H9 (cell line): Measurements from ENCODE around the gene LRRC45. TPM values are rescaled to one million over a fixed set of nuclear protein-coding genes. Genes with fewer than 3 reads are reported as not detected.

Source experiments
- DNase-seq: peaks from one replicate; pipeline ENCODE4 v3.0.0-alpha.2; 2017
- H2AFZ ChIP-seq: one replicate; pipeline ENCODE4 v1.6.1; 2013; ENCODE audit warnings: mild to moderate bottlenecking, low read length, control low read depth, moderate library complexity
- H2AK5ac ChIP-seq: 2 replicates; pipeline ENCODE4 v1.6.1; 2013; ENCODE audit warnings: low read length, control low read depth, mixed read lengths; ENCODE audit not compliant: insufficient read length
- H2BK120ac ChIP-seq: one replicate; pipeline ENCODE4 v1.6.1; 2013; ENCODE audit warnings: low read depth, mild to moderate bottlenecking, low read length, control low read depth, inconsistent platforms; ENCODE audit not compliant: poor library complexity, severe bottlenecking
- H2BK12ac ChIP-seq: 2 replicates; pipeline ENCODE4 v1.6.1; 2013; ENCODE audit warnings: low read length, control low read depth, mixed read lengths, low read depth; ENCODE audit not compliant: insufficient read length
- H2BK15ac ChIP-seq: 2 replicates; pipeline ENCODE4 v1.6.1; 2013; ENCODE audit warnings: low read depth, low read length, control low read depth
- H2BK20ac ChIP-seq: one replicate; pipeline ENCODE4 v1.6.1; 2013; ENCODE audit warnings: low read depth, mild to moderate bottlenecking, low read length, control low read depth, inconsistent platforms; ENCODE audit not compliant: poor library complexity, severe bottlenecking
- H2BK5ac ChIP-seq: 2 replicates; pipeline ENCODE4 v1.6.1; 2013; ENCODE audit warnings: low read length, control low read depth, mixed read lengths; ENCODE audit not compliant: insufficient read length
- H3K14ac ChIP-seq: 2 replicates; pipeline ENCODE4 v1.6.1; 2013; ENCODE audit warnings: low read length, control low read depth; ENCODE audit not compliant: insufficient read depth
- H3K18ac ChIP-seq: 2 replicates; pipeline ENCODE4 v1.6.1; 2013; ENCODE audit warnings: low read depth, mild to moderate bottlenecking, mixed read lengths, low read length, control low read depth; ENCODE audit not compliant: insufficient read length
- H3K23ac ChIP-seq: 2 replicates; pipeline ENCODE4 v1.6.1; 2013; ENCODE audit warnings: low read length, control low read depth, mixed read lengths, low read depth; ENCODE audit not compliant: insufficient read length
- H3K23me2 ChIP-seq: 2 replicates; pipeline ENCODE4 v1.6.1; 2013; ENCODE audit warnings: low read depth, mild to moderate bottlenecking, mixed read lengths, low read length, control low read depth; ENCODE audit not compliant: insufficient read length, poor library complexity, severe bottlenecking
- H3K27ac ChIP-seq: 2 replicates; pipeline ENCODE4 v1.5.1; 2013; ENCODE audit warnings: low read length, control low read depth, mixed read lengths, low read depth; ENCODE audit not compliant: insufficient read length
- H3K27me3 ChIP-seq: 2 replicates; pipeline ENCODE4 v1.6.1; 2013; ENCODE audit warnings: low read length, control low read depth, inconsistent platforms; ENCODE audit not compliant: insufficient read depth
- H3K4ac ChIP-seq: 2 replicates; pipeline ENCODE4 v1.6.1; 2013; ENCODE audit warnings: low read depth, mild to moderate bottlenecking, control low read depth, inconsistent platforms, low read length, moderate library complexity
- H3K4me1 ChIP-seq: 2 replicates; pipeline ENCODE4 v1.6.1; 2013; ENCODE audit warnings: low read length, control low read depth, inconsistent platforms; ENCODE audit not compliant: insufficient read depth
- H3K4me2 ChIP-seq: 2 replicates; pipeline ENCODE4 v1.6.1; 2013; ENCODE audit warnings: low read length, control low read depth, mixed read lengths; ENCODE audit not compliant: insufficient read length, insufficient read depth
- H3K56ac ChIP-seq: 2 replicates; pipeline ENCODE4 v1.6.1; 2013; ENCODE audit warnings: low read depth, mild to moderate bottlenecking, mixed read lengths, low read length, control low read depth; ENCODE audit not compliant: insufficient read length
- H3K79me1 ChIP-seq: 2 replicates; pipeline ENCODE4 v1.6.1; 2013; ENCODE audit warnings: low read depth, mild to moderate bottlenecking, moderate library complexity, low read length, control low read depth, inconsistent platforms; ENCODE audit not compliant: insufficient read depth, poor library complexity, severe bottlenecking
- H3K79me2 ChIP-seq: 2 replicates; pipeline ENCODE4 v1.6.1; 2013; ENCODE audit warnings: low read length, control low read depth, inconsistent platforms; ENCODE audit not compliant: insufficient read depth
- H3K9ac ChIP-seq: 2 replicates; pipeline ENCODE4 v1.6.1; 2013; ENCODE audit warnings: low read length, control low read depth, mixed read lengths; ENCODE audit not compliant: insufficient read length; ENCODE audit errors: extremely low read depth
- H3K9me3 ChIP-seq: one replicate; pipeline ENCODE4 v1.6.1; 2013; ENCODE audit warnings: low read depth, low read length, inconsistent platforms; ENCODE audit not compliant: control insufficient read depth
- H3T11ph ChIP-seq: one replicate; pipeline ENCODE4 v1.6.1; 2013; ENCODE audit warnings: mild to moderate bottlenecking, low read length, control low read depth, inconsistent platforms
- H4K20me1 ChIP-seq: one replicate; pipeline ENCODE4 v1.6.1; 2013; ENCODE audit not compliant: control insufficient read depth, insufficient read length, insufficient read depth
- H4K5ac ChIP-seq: 2 replicates; pipeline ENCODE4 v1.6.1; 2013; ENCODE audit warnings: low read depth, mild to moderate bottlenecking, mixed read lengths, low read length, control low read depth; ENCODE audit not compliant: insufficient read length
- H4K8ac ChIP-seq: replicated peaks from 2 replicates; pipeline ENCODE4 v1.6.1; 2013; ENCODE audit warnings: low read length, control low read depth, mixed read lengths, low read depth; ENCODE audit not compliant: insufficient read length
- H4K91ac ChIP-seq: 2 replicates; pipeline ENCODE4 v1.6.1; 2013; ENCODE audit warnings: low read depth, mild to moderate bottlenecking, moderate library complexity, mixed read lengths, low read length, control low read depth; ENCODE audit not compliant: insufficient read length
- H3K27ac Mint-ChIP-seq, 3 experiments: 2 replicates in 2 of 3; 3 replicates in 1 of 3; pipeline ENCODE4 v1.8.0; 2020 to 2021; ENCODE audit warnings: mixed read lengths in 3 of 3, mild to moderate bottlenecking in 1 of 3, moderate library complexity in 1 of 3
- H3K27me3 Mint-ChIP-seq: 2 replicates; pipeline ENCODE4 v1.8.0; 2021; ENCODE audit warnings: low read depth, mild to moderate bottlenecking, moderate library complexity, mixed read lengths
- H3K36me3 Mint-ChIP-seq, 3 experiments: 2 replicates in 2 of 3; 3 replicates in 1 of 3; pipeline ENCODE4 v1.8.0; 2020 to 2021; ENCODE audit warnings: low read depth in 3 of 3, mixed read lengths in 3 of 3; ENCODE audit not compliant: insufficient read depth in 1 of 3
- H3K4me1 Mint-ChIP-seq, 2 experiments: 2 replicates each; pipeline ENCODE4 v1.8.0; 2020; ENCODE audit warnings: mixed read lengths in 2 of 2
- H3K4me3 Mint-ChIP-seq, 2 experiments: 2 replicates in 1 of 2; 3 replicates in 1 of 2; pipeline ENCODE4 v1.8.0; 2020 to 2021; ENCODE audit warnings: mild to moderate bottlenecking in 2 of 2, mixed read lengths in 2 of 2, moderate library complexity in 1 of 2
- H3K9me3 Mint-ChIP-seq, 2 experiments: 2 replicates in 1 of 2; 3 replicates in 1 of 2; pipeline ENCODE4 v1.8.0; 2020; ENCODE audit warnings: mild to moderate bottlenecking in 2 of 2, mixed read lengths in 2 of 2, moderate library complexity in 1 of 2
- WGBS: extraction: QIAGEN DNeasy Blood & Tissue Kit; methylation state at CpG from one replicate; pipeline ENCODE4 v1.1.7; 2013; ENCODE audit warnings: missing lambda C conversion rate, low lambda C conversion rate, mixed read lengths; ENCODE audit not compliant: insufficient read length; ENCODE audit errors: extremely low coverage; 5-methylcytosine and 5-hydroxymethylcytosine counted together
- total RNA-seq: library from RNA; stranded (reverse); gene quantifications from 2 replicates; pipeline ENCODE4 v1.2.1, GENCODE V29; 2021
- TF ChIP-seq, protein P1 (sequence below): fragments of 200-600 bp; sonication (generic); conservative IDR thresholded peaks from 3 replicates; pipeline ENCODE4 v1.8.0; 2021; ENCODE audit warnings: antibody characterized with exemption, mild to moderate bottlenecking

The LRRC45 gene
- total RNA-seq, 1 experiment from 2014 or later, result 28.7 TPM

DNA sequence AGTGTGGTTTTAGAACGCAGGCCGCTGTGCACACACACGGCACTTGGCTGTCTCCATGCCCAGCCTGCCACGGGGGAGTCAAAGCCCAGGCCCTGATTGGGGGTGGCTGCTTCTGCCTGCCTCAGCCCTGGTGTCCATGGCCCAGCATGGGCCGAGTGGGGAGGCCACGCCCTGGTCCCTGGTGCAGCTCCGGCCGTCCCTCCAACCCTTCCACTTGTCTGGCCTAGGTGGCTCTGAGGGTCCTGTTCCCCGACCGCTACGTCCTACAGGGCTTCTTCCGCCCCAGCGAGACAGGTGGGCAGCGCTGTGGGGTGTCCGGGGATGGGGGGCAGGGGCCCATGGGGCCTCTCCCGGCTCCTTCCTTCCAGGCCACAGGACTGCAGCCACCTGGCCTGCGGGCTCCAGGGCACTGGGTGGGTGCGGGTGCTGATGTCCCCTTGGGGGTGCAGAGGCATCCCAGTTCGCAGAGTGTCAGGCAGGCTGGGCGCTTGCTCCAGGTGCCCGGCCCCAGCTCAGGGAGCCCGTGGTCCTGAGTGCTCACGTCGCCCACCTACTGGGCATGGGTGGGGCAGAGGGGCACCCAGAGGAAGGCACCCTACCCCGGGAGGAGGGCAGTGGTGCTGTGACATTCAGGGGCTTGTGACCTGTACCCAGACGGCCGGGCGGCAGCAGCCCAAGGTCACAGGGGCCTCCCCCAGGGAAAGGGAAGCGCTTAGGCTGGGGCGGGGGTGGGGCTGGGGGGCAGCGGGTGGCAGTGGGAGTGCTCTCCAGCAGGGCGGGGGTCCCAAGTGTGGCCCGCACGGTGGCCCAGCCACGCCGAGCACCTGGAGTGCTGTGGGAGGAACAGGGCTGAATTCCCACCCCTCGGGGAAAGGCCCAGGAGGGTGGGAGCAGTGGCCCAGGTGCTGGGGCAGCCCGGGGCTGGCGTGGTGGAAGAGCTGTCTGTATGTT, 12.3 kb upstream of the LRRC45 start:
- Histone ChIP-seq H4K20me1 (no peaks in the 10 kb centered on the region), H3K9me3 (no peaks in the 10 kb centered on the region), H2AK5ac (no peak overlapping the region), H2AFZ (no peak overlapping the region), H3K14ac (no peak overlapping the region), H3T11ph (no peak overlapping the region), H2BK20ac (no peak overlapping the region), H3K4me1 (no peaks in the 10 kb centered on the region), H3K9ac (no peak overlapping the region), H4K91ac (no peak overlapping the region), H3K4ac (no peak overlapping the region), H3K27me3 (no peaks in the 10 kb centered on the region), H4K5ac (no peak overlapping the region), H2BK5ac (no peak overlapping the region), H2BK12ac (no peak overlapping the region), H3K27ac (no peak overlapping the region), H4K8ac (no peak overlapping the region), H3K18ac (no peak overlapping the region), H3K4me2 (no peak overlapping the region), H3K23me2 (no peaks in the 10 kb centered on the region), H2BK120ac (no peak overlapping the region), H3K79me2 (no peaks in the 10 kb centered on the region), H3K23ac (no peak overlapping the region), H3K79me1 (no peaks in the 10 kb centered on the region), H2BK15ac (no peak overlapping the region), H3K56ac (no peak overlapping the region)
- H3K4me3 Mint-ChIP-seq, result no peak overlapping the region
- 0 out of 4 replicates have a peak, but pooled peaks cover 0 to 2% of the 10 kb centered on the region in 2 experiments for H3K4me1 Mint-ChIP-seq
- no peak overlapping the region; a peak in 1 of 7 replicates for H3K27ac Mint-ChIP-seq
- TF ChIP-seq, protein P1, sequence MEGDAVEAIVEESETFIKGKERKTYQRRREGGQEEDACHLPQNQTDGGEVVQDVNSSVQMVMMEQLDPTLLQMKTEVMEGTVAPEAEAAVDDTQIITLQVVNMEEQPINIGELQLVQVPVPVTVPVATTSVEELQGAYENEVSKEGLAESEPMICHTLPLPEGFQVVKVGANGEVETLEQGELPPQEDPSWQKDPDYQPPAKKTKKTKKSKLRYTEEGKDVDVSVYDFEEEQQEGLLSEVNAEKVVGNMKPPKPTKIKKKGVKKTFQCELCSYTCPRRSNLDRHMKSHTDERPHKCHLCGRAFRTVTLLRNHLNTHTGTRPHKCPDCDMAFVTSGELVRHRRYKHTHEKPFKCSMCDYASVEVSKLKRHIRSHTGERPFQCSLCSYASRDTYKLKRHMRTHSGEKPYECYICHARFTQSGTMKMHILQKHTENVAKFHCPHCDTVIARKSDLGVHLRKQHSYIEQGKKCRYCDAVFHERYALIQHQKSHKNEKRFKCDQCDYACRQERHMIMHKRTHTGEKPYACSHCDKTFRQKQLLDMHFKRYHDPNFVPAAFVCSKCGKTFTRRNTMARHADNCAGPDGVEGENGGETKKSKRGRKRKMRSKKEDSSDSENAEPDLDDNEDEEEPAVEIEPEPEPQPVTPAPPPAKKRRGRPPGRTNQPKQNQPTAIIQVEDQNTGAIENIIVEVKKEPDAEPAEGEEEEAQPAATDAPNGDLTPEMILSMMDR, result no peak
- H3K36me3 Mint-ChIP-seq, result no peaks in the 10 kb centered on the region
- DNase-seq, result no peak
- H3K9me3 Mint-ChIP-seq, result no peaks in the 10 kb centered on the region
- WGBS, result no CpG with 5 or more reads among the region's 39 CpGs
- H3K27me3 Mint-ChIP-seq, result no peaks in the 10 kb centered on the region; the same call in 1 of the 2 replicates
